T47D (cell line): ENCODE measurements around the gene TESK1.

Experiments used
- DNase-seq, 2 experiments: peaks; one replicate each; pipeline versions ENCODE4 v3.0.0 to v3.0.0-alpha.2; 2011 to 2012; ENCODE audit warnings: low read depth in 1 of 2, low spot score in 1 of 2
- JUND ChIP-seq: IDR thresholded peaks from 2 replicates; pipeline ENCODE4 v1.6.1; 2012; ENCODE audit warnings: low read depth
- in situ Hi-C: cut with HindIII; loops from 2 replicates; pipeline ENCODE4 v1.10.0; 2016; ENCODE audit warnings: low sequenced_read_pairs, low pct_unique_long_range_greater_than_20kb

Gene TESK1

GRCh38 chr9:35649431-35650340 is 44.6 kb downstream of the TESK1 start:
- DNase-seq: no peak
- no peak for TF ChIP-seq JUND
- in situ Hi-C loops: no loop called here

DNA sequence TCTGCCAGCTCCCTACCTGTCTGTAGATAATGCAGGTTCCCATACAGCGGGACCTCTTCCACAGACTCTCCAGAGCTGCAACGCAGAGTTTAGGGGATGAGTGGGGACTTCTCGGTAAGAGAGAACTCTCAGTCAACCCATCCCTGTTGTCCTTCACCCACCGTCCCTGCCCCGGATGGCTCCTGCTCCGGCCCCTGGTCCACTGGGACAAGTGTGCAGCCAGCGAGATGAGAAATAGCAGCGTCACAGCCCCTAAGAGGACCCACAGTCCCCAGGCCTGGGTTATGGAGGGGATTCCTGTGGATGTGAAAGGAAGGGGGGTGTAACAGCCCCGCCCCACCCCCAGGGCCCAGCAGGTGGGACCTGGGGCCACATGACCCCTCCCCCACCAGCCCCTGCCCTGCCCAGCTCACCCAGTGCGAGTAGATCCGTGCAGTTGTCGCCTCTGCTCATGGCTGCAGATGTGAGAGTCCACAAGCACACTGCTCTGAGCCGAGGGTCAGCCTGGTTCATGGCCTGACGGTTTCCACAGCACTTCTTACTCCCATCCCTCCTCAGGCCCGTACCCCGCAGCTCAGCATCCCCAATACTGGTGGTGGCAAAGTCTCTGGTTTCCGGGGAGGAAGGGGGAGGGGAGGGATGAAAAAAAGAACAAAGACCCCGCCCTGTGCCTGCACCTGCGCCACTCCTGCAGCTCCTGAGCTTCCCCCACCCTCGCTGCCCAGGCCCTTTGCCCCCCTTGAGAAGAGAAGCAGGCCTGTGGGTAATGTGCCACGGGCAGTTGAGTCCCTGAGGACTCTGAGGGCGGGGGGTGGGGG is 45.5 kb downstream of the TESK1 start, which contains the start of gene SIT1:
TSS of gene SIT1 (minus strand) at position 591 of the 818 bp plus-strand sequence. CDS start at position 513, 78 bp downstream.
- no peak for DNase-seq
- in situ Hi-C loops: no loop called here
- no peak for TF ChIP-seq JUND

GRCh38 chr9:35651956-35652828 is 47.1 kb downstream of the TESK1 start:
- TF ChIP-seq JUND: no peak
- no peak for DNase-seq
- in situ Hi-C loops: no loop called here

- TF ChIP-seq JUND: no peak
- no peak for DNase-seq
- in situ Hi-C loops: no loop called here
Observed at GRCh38 chr9:35652829-35653209, 47.8 kb downstream of the TESK1 start.

DNA sequence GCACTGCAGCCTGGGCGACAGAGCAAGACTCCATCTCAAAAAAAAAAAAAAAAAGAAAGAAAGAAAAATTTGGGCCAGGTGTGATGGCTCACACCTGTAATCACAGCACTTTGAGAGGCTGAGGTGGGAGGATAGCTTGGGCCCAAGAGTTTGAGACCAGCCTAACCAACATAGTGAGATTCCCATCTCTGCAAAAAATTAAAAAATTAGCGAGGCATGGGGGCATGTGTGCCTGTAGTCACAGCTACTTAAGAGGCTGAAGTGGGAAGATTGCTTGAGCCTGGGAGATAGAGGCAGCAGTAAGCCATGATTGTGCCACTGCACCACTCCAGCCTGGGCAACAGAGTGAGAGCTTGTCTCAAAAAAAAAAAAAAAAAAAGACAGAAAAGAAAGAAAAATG is 48.5 kb downstream of the TESK1 start:
- in situ Hi-C loops: no loop called here
- DNase-seq: no peak
- TF ChIP-seq JUND: no peak

DNA sequence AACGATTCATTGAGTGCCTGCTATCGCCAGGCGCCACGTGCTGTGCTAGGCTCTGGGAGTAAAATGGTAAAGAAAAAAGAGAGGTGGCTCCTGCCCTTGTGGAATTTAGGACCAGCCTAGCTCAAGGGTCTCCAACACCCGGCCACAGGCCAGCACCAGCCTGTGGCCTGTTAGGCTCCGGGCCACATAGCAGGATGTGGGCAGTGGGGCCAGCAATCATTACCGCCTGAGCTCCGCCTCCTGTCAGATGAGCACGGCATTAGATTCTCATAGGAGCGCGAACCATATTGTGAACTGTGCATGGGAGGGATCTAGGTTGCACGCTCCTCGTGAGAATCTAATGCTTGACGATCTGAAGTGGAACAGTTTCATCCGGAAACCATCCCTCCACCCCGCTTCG is 51.3 kb downstream of the TESK1 start:
- in situ Hi-C loops: no loop called here
- DNase-seq: no peak
- TF ChIP-seq JUND: no peak

DNA sequence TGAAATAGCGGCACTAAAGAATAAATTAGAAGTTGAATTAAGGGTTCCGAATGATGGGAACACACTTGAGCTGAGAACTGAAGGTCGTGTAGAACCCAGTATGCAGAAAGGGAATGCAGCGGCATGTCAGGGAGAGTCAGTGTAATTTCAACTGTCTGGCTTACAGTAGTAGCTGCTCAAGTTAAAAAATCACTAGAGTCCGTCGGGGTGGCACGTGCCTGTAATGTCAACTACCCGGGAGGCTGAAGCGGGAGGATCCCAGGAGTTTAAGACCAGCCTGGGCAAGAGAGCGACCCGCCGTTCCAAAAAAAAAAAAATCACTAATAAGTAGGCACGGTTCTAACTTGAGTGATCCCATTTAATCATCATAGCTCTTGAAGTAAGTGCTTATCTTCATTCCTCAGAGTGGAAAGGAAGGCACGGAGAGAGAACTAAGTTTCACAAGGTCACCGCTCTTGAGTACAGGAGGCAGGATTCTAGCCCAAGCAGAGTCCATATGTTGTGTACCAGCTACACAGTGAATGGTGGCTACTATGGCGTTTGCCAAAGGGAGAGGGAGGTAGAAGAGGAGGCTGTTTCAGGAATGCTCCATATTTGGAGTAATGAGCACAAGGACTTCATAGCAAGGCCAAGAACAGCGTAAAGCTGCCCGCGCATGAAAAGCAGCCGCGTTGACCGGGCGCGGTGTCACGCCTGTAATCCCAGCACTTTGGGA is 51.9 kb downstream of the TESK1 start:
- TF ChIP-seq JUND: no peak
- DNase-seq: no peak
- in situ Hi-C loops: no loop called here

DNA sequence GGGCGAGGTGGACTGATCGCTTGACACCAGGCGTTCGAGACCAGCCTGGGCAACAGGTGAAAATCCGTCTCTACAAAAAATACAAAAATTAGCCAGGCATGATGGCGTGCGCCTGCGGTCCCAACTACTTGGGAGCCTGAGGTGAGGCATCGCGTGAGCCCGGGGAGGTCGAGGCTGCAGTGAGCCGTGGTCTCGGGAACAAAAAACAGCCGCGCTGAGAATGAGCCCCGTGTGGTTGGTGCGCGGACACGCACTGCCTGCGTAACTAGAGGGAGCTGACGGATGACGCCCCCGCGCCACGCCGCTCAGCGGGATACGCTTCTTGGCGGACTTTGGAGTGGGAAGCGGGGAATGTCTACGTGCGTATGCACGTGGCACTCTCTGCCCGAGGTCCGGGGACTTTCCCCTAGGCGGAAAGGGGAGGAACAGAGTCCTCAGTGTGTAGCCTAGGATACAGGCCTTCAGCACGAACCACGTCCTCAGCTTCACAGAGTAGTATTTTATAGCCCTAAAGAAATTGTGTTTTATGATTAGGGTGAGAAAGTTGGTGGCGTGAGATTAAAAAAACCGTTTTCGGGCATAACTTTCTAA is 52.6 kb downstream of the TESK1 start, which contains the start of gene RMRP:
TSS of gene RMRP (minus strand) at position 474 of the 591 bp plus-strand sequence.
- in situ Hi-C loops: no loop called here
- no peak for TF ChIP-seq JUND
- peak; percentile 83 to 99 for DNase-seq

- in situ Hi-C loops: no loop called here
- TF ChIP-seq JUND: no peak
- peak; percentile 73 to 80 for DNase-seq
Observed at GRCh38 chr9:35658137-35658967, 53.3 kb downstream of the TESK1 start, which contains the start of gene CCDC107. TSS of gene CCDC107 (plus strand) at chr9:35658292. CDS start at chr9:35658380, 88 bp downstream.

- DNase-seq: peak in 1 of 2 experiments; percentile 32
- in situ Hi-C loops: no loop called here
- no peak for TF ChIP-seq JUND
Observed at GRCh38 chr9:35658968-35659220, 53.8 kb downstream of the TESK1 start.
